Cortex of kidney (tissue), 1 donor: Measurements from ENCODE around the gene HOXA13.

ENCODE experiments used
- DNase-seq: peaks from one replicate; lab custom pipeline; 2025; lab: John Stamatoyannopoulos, UW

Gene HOXA13

DNA sequence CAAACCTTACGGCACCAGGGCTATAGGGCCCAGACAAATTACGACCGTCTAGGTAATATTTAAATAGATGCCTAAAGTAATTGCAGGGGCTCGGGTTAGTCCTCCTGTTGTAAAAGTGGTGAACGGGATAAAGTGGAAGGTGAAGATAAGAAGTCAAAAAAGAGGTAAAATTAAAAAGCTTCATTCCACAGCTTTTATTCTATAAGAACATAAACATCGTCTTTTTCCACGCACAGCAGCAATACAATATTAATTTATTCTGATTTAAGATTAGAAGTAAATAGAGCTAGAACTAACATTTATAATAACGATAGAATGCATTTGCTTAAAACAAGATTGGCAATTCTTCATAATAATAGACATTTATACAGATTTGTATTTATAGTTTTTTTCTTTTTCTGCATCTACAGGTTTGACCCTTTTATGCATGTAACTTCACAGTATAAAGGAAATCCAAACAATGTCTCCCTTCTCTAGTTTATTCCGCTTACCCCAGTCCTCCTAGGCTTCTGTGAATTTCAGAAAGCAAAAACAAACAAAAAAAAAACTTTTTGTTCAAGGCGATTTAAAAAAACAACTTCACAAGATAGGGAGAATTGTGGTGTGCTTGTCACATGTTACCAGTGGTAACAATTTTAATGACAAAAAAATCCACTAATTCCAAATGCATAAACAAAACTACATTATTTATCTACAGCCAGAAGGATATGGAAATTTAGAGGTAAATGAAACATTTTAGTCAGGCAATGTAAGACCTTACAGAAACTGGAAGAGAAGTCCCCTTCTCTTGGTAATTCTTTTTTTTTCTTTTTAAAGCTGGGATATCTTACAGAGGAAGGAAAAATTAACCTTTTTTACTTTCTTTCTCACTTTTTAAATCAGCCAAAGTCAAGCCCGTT is 29.2 kb downstream of the HOXA13 start:
- DNase-seq, result no peak

- no peak for DNase-seq
Observed at GRCh38 chr7:27169658-27170425, 30.0 kb downstream of the HOXA13 start.

DNA sequence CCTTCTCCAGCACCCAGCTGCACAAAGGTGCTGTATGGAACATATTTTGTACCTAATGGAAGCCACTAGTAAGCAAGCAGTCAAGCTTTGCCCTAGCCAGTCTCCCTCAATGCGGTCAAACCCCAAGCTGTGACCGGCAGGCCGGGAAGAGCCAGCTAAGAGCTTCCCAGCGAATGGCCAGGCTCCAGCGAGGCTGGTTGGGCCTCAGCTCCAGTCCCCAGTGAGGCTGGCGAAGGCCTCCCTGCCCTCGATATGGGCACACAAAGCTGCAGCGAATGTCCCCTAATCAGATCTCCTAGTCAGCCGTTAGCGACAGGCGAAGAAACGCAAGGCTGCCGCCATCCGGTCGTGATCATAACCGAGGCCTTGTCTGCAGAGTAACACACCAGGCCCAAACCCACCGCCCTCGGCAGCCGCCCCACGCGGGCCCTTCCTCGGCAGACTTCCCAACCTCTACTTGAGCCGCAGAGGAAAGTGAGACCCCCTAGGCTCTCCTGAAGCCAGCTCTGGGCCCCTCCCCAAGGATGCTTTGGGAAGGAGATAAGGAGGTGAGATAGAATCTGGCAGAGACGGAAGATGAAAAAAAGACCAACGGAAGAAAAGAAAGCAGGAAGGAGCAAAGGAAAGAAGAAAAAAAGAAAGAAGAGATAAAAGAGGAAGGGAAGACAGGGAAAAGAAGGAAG is 31.5 kb downstream of the HOXA13 start:
- DNase-seq, result no peak

DNA sequence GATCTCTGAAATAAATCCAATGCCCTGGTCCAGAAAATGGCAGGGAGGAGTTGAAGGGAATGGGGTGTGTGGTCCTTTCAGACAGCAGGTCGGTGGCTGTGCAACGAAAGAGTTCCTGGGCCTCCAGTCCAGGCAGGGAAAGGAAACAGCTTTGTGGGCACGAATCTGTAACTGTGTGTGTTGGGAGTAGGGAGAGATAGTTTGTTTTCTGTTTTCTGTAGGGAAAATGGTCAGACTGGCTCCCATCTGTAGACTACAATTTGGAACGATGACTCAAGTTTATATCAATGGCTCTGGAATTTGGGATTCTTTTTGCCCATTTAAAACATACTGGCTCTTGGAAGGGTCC is 32.0 kb downstream of the HOXA13 start:
- no peak for DNase-seq

DNA sequence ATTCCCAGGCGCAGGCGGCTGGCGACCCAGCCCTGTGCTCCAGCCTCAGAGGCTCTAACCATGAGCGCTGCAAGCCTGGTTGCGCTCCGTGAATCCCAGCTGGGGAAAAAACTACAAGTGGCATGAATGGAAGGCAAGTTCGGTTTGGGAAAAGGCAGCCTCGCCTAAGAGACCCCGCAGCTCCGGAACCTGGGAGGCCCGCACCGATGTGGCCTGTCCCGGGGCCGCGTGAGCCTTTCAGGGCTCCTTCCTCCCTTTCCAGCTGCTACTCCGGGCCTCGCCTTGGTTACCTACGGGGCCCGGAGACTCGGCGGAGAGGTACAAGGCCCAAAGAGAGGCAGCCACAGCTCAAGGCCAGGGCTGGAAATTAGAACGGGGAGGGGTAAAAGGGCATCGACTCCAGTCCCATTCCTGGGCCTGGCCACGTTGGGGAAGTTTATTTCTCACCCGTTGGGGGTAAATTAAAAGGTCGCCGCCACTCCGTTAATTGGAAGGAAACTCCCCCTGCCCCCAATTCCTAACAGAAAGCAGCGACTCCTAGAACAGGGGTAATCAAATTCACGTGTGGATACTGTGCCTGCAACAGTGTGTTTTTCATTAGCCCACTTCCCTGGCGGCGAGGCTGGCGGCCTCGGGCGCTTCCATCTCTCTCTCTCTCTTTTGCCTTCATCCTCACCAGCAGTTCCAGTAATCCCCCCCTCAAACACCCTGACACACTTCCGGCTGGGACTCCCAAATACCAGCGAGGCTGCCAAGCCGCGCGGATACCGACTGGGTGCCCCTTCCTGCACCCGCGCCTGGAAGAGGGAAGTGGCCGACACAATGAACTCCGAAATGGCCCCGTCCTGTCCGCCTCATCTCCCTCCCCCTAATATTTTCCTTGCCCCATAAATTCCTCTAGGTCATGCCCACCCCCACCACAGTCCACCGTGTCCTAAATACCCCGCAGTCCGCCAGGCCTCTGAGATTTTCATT is 33.1 kb downstream of the HOXA13 start:
- DNase-seq, result no peak

GRCh38 chr7:27165996-27166530 is 33.8 kb downstream of the HOXA13 start:
- no peak for DNase-seq

DNA sequence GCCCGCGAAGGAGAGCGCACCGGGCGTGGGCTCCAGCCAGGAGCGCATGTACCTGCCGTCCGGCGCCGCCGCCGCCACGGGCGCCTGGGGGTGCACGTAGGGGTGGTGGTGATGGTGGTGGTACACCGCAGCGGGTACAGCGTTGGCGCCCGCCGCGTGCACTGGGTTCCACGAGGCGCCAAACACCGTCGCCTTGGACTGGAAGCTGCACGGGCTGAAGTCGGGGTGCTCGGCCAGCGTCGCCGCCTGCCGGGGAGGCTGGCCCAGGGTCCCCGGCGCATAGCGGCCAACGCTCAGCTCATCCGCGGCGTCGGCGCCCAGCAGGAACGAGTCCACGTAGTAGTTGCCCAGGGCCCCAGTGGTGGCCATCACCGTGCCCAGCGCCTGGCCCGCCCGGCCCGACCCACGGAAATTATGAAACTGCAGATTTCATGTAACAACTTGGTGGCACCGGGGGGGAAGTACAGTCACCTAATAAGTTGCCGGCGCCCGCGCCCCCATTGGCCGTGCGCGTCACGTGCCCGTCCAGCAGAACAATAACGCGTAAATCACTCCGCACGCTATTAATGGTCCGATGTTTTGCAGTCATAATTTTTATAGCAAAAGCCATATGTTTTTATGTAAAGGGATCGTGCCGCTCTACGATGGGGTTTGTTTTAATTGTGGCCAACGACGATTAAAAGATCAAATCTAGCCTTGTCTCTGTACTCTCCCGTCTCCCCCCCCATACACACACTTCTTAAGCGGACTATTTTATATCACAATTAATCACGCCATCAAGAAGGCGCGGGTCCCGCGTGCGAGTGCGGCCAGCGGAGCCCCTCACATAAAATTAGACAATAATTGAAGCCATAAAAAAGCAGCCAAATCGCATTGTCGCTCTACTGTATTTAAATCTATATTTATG is 34.5 kb downstream of the HOXA13 start, which contains the start of gene HOXA9:
Gene HOXA9 (minus strand): TSS at position 449 of the 907 bp plus-strand sequence. CDS start 80 bp downstream, at position 369.
- no peak for DNase-seq

DNA sequence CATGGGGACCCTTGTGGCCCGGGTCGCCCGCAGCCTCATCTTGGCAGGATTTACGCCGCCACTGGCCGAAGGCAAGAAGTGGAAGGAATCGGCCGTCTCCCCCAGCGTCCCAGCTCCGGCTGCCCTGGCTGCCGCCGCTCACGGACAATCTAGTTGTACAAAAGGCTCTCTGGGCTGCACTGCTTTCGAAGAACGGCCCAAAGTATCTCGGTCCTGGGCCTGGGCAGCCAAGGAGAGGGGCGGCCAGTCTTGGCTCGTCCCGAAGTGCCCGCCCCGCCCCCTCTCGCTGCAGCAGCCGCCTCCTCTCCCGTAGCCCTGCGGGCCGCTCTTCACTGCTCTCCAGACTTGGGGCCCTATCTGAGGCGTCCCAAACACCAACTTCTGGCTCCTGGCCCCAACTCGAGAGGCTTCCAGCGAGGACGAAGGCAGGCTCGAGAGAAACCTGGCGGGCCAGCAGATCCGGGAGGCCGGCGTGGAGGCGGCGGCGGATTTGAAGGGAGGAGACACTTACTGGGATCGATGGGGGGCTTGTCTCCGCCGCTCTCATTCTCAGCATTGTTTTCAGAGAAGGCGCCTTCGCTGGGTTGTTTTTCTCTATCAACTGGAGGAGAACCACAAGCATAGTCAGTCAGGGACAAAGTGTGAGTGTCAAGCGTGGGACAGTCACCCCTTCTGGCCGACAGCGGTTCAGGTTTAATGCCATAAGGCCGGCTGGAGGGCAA is 35.4 kb downstream of the HOXA13 start:
- DNase-seq, result peak; percentile 19

- DNase-seq, result no peak
Observed at GRCh38 chr7:27164045-27164366, 35.9 kb downstream of the HOXA13 start.

- no peak for DNase-seq
Observed at GRCh38 chr7:27163288-27164044, 36.4 kb downstream of the HOXA13 start.

DNA sequence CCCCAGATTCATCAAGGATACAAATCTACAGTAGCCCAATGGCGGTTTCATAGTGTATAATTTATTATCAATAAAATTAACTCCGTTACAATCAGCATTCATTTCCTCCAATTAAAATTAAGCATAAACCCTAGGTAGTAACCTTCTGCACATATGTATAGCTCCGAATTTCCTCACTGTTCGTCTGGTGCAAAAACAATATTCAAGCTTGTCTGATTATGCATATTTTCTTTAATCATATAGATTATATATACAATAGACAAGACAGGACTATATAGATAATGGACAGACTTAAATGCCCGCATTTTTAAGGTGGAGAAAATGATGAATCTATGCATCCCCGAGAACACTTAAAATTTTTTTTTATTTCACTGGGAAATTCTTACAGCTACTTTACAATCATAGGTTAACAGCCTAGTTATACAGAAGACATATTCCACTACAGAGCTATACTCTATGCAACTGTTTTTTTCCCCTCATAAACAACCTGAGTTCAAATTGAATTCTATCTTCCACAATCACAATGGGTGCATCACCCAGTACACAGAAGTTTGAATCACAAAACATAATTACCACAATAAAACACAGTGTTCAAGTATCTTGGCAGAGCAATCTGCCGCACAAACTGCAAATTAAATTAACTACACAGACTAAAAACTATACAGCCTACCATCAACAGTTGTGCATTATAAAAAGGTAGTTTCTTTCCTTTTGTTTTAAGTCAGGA is 37.2 kb downstream of the HOXA13 start:
- DNase-seq, result no peak

DNA sequence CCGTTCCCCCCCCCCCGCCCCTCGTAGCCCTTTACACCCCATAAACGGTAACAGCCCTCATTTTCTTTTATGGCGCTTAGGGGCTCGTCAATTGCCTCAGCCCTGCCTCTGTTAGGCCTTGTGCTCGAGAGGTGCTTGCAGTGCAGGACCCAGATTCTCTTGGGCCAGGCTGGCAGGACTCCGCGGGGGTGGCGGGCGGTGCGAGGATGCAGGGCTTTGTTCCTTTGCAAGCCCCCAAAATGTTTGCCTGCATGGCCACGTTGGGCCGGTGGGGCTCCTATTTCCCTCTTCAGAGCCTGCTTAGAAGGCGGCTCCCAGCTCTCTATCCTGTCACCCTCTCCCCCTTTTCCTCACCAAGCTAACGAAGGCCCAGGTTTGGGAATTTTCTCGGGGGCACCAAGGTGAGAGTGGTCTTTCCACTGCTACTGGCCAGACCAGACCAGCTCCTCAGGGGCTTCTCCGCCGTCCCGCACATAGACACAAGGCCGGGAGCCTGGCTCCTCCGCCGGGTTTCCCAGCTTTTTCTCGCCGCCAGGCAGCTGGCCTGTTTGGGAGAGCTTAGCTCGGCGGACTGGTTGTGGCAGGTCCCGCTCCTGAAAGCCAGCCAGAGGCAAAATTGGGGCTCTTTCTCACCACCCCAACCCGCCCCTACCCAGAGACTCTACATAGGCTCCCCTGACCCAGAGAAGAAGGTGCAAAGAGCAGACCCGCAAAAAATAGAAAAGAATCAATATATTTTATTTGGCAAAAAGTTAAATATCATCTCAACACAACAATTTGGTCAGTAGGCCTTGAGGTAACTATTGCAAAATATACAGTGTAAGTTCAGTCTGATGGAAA is 38.0 kb downstream of the HOXA13 start:
- no peak for DNase-seq

- DNase-seq, result no peak
Observed at GRCh38 chr7:27161214-27161720, 38.6 kb downstream of the HOXA13 start.

DNA sequence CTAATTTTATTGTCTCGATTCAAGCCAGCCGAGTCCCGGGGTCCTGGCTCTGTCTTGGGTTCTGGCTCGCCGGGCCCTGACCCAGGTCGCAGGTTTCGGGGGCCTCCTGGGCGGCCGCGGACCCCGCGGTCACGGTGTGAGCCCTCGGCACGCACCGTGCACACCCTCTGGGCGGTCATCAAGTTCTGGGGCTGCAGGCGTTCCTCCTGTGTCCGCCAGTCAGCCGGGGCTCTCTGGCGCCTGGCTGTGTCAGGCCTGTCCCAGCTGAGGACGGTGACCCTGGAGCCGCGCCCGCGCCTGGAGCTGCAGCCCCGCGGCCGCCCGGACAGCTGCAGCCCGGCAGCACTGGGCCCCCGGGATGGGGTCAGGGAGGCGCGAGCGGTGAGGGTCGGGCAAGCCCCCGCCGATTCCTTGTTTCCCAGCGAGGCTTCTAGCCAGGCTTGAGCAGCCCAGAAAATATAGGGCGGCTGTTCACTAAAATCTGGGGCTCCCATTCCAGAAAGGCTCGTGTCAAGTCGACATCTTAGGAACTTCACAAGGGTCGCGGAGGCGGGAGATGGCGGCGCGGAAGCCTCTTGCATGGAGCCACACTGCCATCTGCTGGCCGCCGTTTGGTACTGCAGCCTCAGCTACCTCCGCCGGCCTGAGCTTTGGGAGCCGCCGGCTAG is 39.2 kb downstream of the HOXA13 start:
- no peak for DNase-seq

DNA sequence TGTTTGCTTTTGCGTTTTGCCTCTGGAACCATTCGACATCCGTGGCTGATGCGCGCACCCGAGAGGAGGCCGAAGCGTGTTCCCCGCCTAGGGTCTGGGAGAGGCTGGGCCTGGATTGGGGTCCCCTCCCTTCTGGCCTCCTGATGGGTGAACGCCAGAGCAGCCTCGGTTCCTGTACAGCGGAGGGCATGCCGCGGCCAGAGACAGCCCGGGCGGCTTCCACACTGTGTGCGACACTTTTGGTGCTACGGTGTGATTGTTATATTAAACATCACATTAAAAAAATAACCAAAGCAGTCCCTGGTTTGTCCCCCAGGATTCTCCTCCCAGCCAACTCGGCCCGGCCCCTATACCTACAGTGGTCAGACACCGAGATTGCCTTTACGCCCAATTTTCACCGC is 39.7 kb downstream of the HOXA13 start:
- DNase-seq, result no peak
